Measurements from ENCODE around the gene KRTAP9-9.

DNA sequence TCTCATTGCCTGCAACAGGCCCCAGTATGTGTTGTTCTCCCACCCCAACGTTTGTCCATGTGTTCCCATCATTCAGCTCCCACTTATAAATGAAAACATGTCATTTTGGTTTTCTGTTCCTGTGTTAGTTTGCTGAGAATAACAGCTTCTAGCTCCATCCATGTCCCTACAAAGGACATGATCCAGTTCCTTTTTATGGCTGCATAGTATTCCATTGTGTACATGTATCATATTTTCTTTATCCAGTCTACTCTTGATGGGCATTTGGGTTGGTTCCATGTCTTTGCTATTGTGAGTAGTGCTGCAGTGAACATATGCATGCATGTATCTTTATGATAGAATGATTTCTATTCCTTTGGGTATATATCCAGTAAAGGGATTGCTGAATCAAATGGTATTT lies 39.5 kb upstream of the KRTAP9-9 start:
- TF ChIP-seq EZH2phosphoT487 (IDR thresholded peaks at IDR 0.05; ENCODE audit: borderline replicate concordance, low read length) (no peak), CTCF (IDR thresholded peaks at IDR 0.05; ENCODE audit: low read depth, low read length, poor library complexity, severe bottlenecking) (no peak)

All from DOHH2 (cell line).